Measurements from ENCODE around the gene HYLS1. TPM values are rescaled to one million over a fixed set of nuclear protein-coding genes. Genes with fewer than 3 reads are reported as not detected.
"Not testable (repeated sequence)": the region's sequence is repeated elsewhere in the genome, so short reads cannot be mapped to it uniquely, and the experiment has no call there.

HYLS1 gene
- total RNA-seq, 2 experiments from 2014 or later, result 11.1 to 11.7 TPM

- H3K27ac Mint-ChIP-seq, result no peak overlapping the region
- no peak for DNase-seq
- no peaks in the 10 kb centered on the region for H3K9me3 Mint-ChIP-seq (ENCODE audit: insufficient read depth)
- H3K36me3 Mint-ChIP-seq (ENCODE audit: low read depth), result peaks cover 16% of the 10 kb centered on the region
- no peak for ATAC-seq
- ChIA-PET POLR2A (no interaction called here), CTCF (no interaction called here)
- H3K27me3 Mint-ChIP-seq (ENCODE audit: low read depth), result peaks cover 17% of the 10 kb centered on the region
- peak overlapping the region; percentile 57 for H3K4me3 Mint-ChIP-seq
- H3K4me1 Mint-ChIP-seq (ENCODE audit: low read depth), result peaks cover 24% of the 10 kb centered on the region
Measured at GRCh38 chr11:125904678-125905077, 17.2 kb downstream of the HYLS1 start.

GRCh38 chr11:125910226-125910849 lies 22.9 kb downstream of the HYLS1 start:
- ChIA-PET CTCF (interaction anchor here (2.2 kb wide), 1 partner anchor 283 kb away, joined by 8 read pairs; no protein-coding TSS in a partner anchor), POLR2A (no interaction called here)
- DNase-seq (no peak), ATAC-seq (no peak)
- Mint-ChIP-seq H3K27ac (no peak overlapping the region), H3K4me3 (no peak overlapping the region), H3K27me3 (ENCODE audit: low read depth) (peaks cover 23% of the 10 kb centered on the region), H3K4me1 (ENCODE audit: low read depth) (no peaks in the 10 kb centered on the region), H3K36me3 (ENCODE audit: low read depth) (no peaks in the 10 kb centered on the region), H3K9me3 (ENCODE audit: insufficient read depth) (no peaks in the 10 kb centered on the region)

- H3K9me3 Mint-ChIP-seq (ENCODE audit: insufficient read depth); H3K36me3 Mint-ChIP-seq (ENCODE audit: low read depth); POLR2A ChIA-PET; H3K4me3 Mint-ChIP-seq; DNase-seq; H3K27ac Mint-ChIP-seq; H3K4me1 Mint-ChIP-seq (ENCODE audit: low read depth); ATAC-seq: not testable (repeated sequence)
- CTCF ChIA-PET, result interaction anchor here (1.4 kb wide), 1 partner anchor 12 kb away, joined by 3 read pairs; the partner anchor contains the start of gene PUS3
- peaks cover 36% of the 10 kb centered on the region for H3K27me3 Mint-ChIP-seq (ENCODE audit: low read depth)
Measured at GRCh38 chr11:125914601-125915000, 27.1 kb downstream of the HYLS1 start.

- ChIA-PET POLR2A (interaction anchor here (0.5 kb wide), 1 partner anchor 1698 kb away, joined by 3 read pairs; no protein-coding TSS in a partner anchor), CTCF (interaction anchor here (0.7 to 1.7 kb wide), 3 partner anchors 25 to 277 kb away, joined by 3 to 9 read pairs (median 3); no protein-coding TSS in a partner anchor)
- Mint-ChIP-seq H3K27me3 (ENCODE audit: low read depth) (peaks cover 24% of the 10 kb centered on the region), H3K36me3 (ENCODE audit: low read depth) (no peaks in the 10 kb centered on the region), H3K9me3 (ENCODE audit: insufficient read depth) (no peaks in the 10 kb centered on the region), H3K27ac (no peak overlapping the region), H3K4me3 (no peak overlapping the region), H3K4me1 (ENCODE audit: low read depth) (no peaks in the 10 kb centered on the region)
- ATAC-seq, result no peak
- DNase-seq, result no peak
Measured at GRCh38 chr11:125916683-125917347, 29.3 kb downstream of the HYLS1 start.

- Mint-ChIP-seq H3K27me3 (ENCODE audit: low read depth) (peaks cover 22% of the 10 kb centered on the region), H3K27ac (no peak overlapping the region), H3K4me1 (ENCODE audit: low read depth) (no peaks in the 10 kb centered on the region), H3K9me3 (ENCODE audit: insufficient read depth) (no peaks in the 10 kb centered on the region), H3K36me3 (ENCODE audit: low read depth) (no peaks in the 10 kb centered on the region), H3K4me3 (no peak overlapping the region)
- ChIA-PET CTCF (interaction anchor here (0.6 to 1.7 kb wide), 2 partner anchors 275 kb away, joined by 3 to 9 read pairs; no protein-coding TSS in a partner anchor), POLR2A (no interaction called here)
- ATAC-seq (no peak), DNase-seq (no peak)
Measured at GRCh38 chr11:125918140-125918840, 30.8 kb downstream of the HYLS1 start.

GRCh38 chr11:125921042-125921441 lies 33.6 kb downstream of the HYLS1 start:
- no peaks in the 10 kb centered on the region for H3K36me3 Mint-ChIP-seq (ENCODE audit: low read depth)
- CTCF ChIA-PET, result interaction anchor here (0.5 to 1.6 kb wide), 3 partner anchors 16 to 273 kb away, joined by 3 to 11 read pairs (median 3); partner anchors contain the start of gene PUS3
- ATAC-seq, result no peak
- no peak overlapping the region for H3K4me3 Mint-ChIP-seq
- no peak for DNase-seq
- peaks cover 18% of the 10 kb centered on the region for H3K27me3 Mint-ChIP-seq (ENCODE audit: low read depth)
- no peaks in the 10 kb centered on the region for H3K4me1 Mint-ChIP-seq (ENCODE audit: low read depth)
- no peak overlapping the region for H3K27ac Mint-ChIP-seq
- no peaks in the 10 kb centered on the region for H3K9me3 Mint-ChIP-seq (ENCODE audit: insufficient read depth)
- POLR2A ChIA-PET, result interaction anchor here (0.6 kb wide), 1 partner anchor 232 kb away, joined by 3 read pairs; no protein-coding TSS in a partner anchor

GRCh38 chr11:125922156-125922555 lies 34.7 kb downstream of the HYLS1 start:
- Mint-ChIP-seq H3K9me3 (ENCODE audit: insufficient read depth) (no peaks in the 10 kb centered on the region), H3K4me3 (no peak overlapping the region), H3K27me3 (ENCODE audit: low read depth) (peaks cover 15% of the 10 kb centered on the region), H3K4me1 (ENCODE audit: low read depth) (no peaks in the 10 kb centered on the region), H3K36me3 (ENCODE audit: low read depth) (no peaks in the 10 kb centered on the region), H3K27ac (no peak overlapping the region)
- ATAC-seq (no peak), DNase-seq (no peak)
- ChIA-PET CTCF (interaction anchor here (1.6 to 3.7 kb wide), 3 partner anchors 20 to 272 kb away, joined by 4 to 40 read pairs (median 11); no protein-coding TSS in a partner anchor), POLR2A (no interaction called here)

GRCh38 chr11:125923012-125923579 lies 35.6 kb downstream of the HYLS1 start:
- DNase-seq (peak; percentile 74), ATAC-seq (peak; percentile 86)
- Mint-ChIP-seq H3K27me3 (ENCODE audit: low read depth) (peaks cover 12% of the 10 kb centered on the region), H3K36me3 (ENCODE audit: low read depth) (no peaks in the 10 kb centered on the region), H3K27ac (no peak overlapping the region), H3K9me3 (ENCODE audit: insufficient read depth) (no peaks in the 10 kb centered on the region), H3K4me1 (ENCODE audit: low read depth) (no peaks in the 10 kb centered on the region), H3K4me3 (no peak overlapping the region)
- POLR2A ChIA-PET, result no interaction called here
- CTCF ChIA-PET, result interaction anchor here (0.6 to 3.7 kb wide), 9 partner anchors 19 to 558 kb away, joined by 3 to 40 read pairs (median 4); no protein-coding TSS in a partner anchor

GRCh38 chr11:125923633-125924032 lies 36.2 kb downstream of the HYLS1 start:
- H3K4me3 Mint-ChIP-seq, result no peak overlapping the region

GRCh38 chr11:125924384-125925007 lies 37.0 kb downstream of the HYLS1 start:
- ATAC-seq (no peak), DNase-seq (no peak)
- Mint-ChIP-seq H3K27me3 (ENCODE audit: low read depth) (peaks cover 14% of the 10 kb centered on the region), H3K36me3 (ENCODE audit: low read depth) (no peaks in the 10 kb centered on the region), H3K4me1 (ENCODE audit: low read depth) (no peaks in the 10 kb centered on the region), H3K9me3 (ENCODE audit: insufficient read depth) (no peaks in the 10 kb centered on the region), H3K27ac (no peak overlapping the region), H3K4me3 (no peak overlapping the region)
- POLR2A ChIA-PET, result no interaction called here
- CTCF ChIA-PET, result interaction anchor here (1.2 to 3.7 kb wide), 2 partner anchors 19 to 269 kb away, joined by 5 to 40 read pairs; no protein-coding TSS in a partner anchor

More at GRCh38 chr11:125923633-125924032, 36.2 kb downstream of the HYLS1 start:
- Mint-ChIP-seq H3K36me3 (ENCODE audit: low read depth) (no peaks in the 10 kb centered on the region), H3K27me3 (ENCODE audit: low read depth) (peaks cover 13% of the 10 kb centered on the region), H3K9me3 (ENCODE audit: insufficient read depth) (no peaks in the 10 kb centered on the region), H3K27ac (no peak overlapping the region), H3K4me1 (ENCODE audit: low read depth) (no peaks in the 10 kb centered on the region)
- ChIA-PET POLR2A (no interaction called here), CTCF (interaction anchor here (0.7 to 3.7 kb wide), 6 partner anchors 18 to 557 kb away, joined by 3 to 40 read pairs (median 4); no protein-coding TSS in a partner anchor)
- DNase-seq (no peak), ATAC-seq (no peak)

GRCh38 chr11:125925247-125925740 lies 37.8 kb downstream of the HYLS1 start:
- ChIA-PET POLR2A (no interaction called here), CTCF (interaction anchor here (1.2 to 3.7 kb wide), 2 partner anchors 18 to 268 kb away, joined by 5 to 40 read pairs; no protein-coding TSS in a partner anchor)
- H3K27me3 Mint-ChIP-seq (ENCODE audit: low read depth), result peaks cover 19% of the 10 kb centered on the region
- H3K9me3 Mint-ChIP-seq (ENCODE audit: insufficient read depth), result no peaks in the 10 kb centered on the region
- no peak overlapping the region for H3K4me3 Mint-ChIP-seq
- ATAC-seq (no peak), DNase-seq (no peak)
- no peak overlapping the region for H3K27ac Mint-ChIP-seq
- no peaks in the 10 kb centered on the region for H3K36me3 Mint-ChIP-seq (ENCODE audit: low read depth)
- no peaks in the 10 kb centered on the region for H3K4me1 Mint-ChIP-seq (ENCODE audit: low read depth)
